Measurements from ENCODE around the gene F12. TPM values are rescaled to one million over a fixed set of nuclear protein-coding genes. Genes with fewer than 3 reads are reported as not detected.
A peak's percentile ranks its signal among the peaks of the same experiment; 100 is the strongest.

F12 gene
- polyA plus RNA-seq, 1 experiment, result 0.35 TPM

DNA sequence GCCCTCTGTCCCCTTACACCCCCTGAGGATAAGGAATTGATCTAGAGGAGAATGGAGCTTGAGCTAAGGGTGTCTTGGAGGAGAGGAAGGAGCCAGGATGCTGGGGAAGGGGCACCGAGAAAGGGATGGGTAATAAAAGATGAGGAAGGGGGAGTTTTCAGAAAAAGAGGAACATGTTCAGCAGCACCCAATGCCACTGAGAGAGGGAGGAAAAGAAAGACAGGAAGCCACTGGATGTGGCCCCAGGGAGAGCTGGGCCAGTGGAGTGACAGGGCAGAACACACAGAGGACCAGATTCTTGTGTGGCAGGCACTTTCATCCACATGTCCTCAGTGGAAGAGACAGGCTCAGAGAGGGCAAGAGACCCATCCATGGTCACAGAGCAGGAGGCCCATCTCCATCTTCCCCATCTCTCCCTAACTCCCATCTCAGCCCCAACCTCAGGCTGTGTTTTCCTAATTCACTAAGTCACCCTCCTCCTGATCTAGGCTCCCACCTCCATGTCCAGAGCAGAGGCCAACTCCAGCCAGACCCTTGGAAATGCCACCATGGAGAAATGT lies 16.1 kb downstream of the F12 start:
- no peak for TF ChIP-seq CTCF (IDR thresholded peaks at IDR 0.05; ENCODE audit: low read depth, low read length)
- Histone ChIP-seq H3K27ac (ENCODE audit: low read depth, low read length) (no peak overlapping the region), H3K9me3 (ENCODE audit: control insufficient read depth, insufficient read depth, low read length) (no peaks in the 10 kb centered on the region), H3K4me3 (ENCODE audit: low read depth, low read length) (no peak overlapping the region), H3K27me3 (ENCODE audit: control insufficient read depth, insufficient read depth, low read length) (peaks cover 29% of the 10 kb centered on the region)
- ChIA-PET POLR2A (interaction anchor here (0.7 kb wide), 1 partner anchor 57 kb away, joined by 3 read pairs; no protein-coding TSS in a partner anchor), CTCF (interaction anchor here (0.8 to 7.0 kb wide), 4 partner anchors 10 to 279 kb away, joined by 3 to 120 read pairs (median 6); partner anchors contain the start of gene PFN3)
- no peak for DNase-seq (ENCODE audit: low read depth, low spot score)

DNA sequence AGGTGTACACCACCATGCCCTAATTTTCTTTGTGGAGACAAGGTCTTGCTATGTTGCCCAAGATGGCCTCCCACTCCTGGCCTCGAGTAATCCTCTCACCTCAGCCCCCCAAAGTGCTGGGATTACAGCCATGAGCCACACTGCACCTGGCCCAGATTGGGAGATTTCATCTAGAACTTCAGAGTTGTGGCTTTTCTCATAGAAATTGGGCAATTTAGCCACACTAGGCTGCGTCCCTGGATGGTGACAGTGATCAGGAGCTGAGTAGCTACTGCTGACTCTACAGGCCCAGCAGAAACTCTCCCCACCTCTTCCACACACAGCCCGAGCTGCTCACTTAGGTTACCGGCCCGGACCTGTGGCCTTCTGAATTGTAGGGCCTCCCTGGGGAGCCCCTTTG lies 16.6 kb downstream of the F12 start:
- POLR2A ChIA-PET, result interaction anchor here (0.5 to 0.7 kb wide), 2 partner anchors 58 to 70 kb away, joined by 3 read pairs; no protein-coding TSS in a partner anchor

GRCh38 chr5:177390363-177391300 lies 18.7 kb downstream of the F12 start:
- POLR2A ChIA-PET, result interaction anchor here (0.5 to 3.5 kb wide), 11 partner anchors 11 to 666 kb away, joined by 3 to 15 read pairs (median 6); partner anchors contain the start of gene GRK6
- no peak for DNase-seq (ENCODE audit: low read depth, low spot score)
- CTCF ChIA-PET, result interaction anchor here (0.6 to 7.0 kb wide), 35 partner anchors 9 to 730 kb away, joined by 3 to 205 read pairs (median 5); partner anchors contain the start of genes F12, GRK6, LMAN2 and PFN3

More for the DNA sequence above, 16.6 kb downstream of the F12 start:
- Histone ChIP-seq H3K27ac (ENCODE audit: low read depth, low read length) (no peak overlapping the region), H3K27me3 (ENCODE audit: control insufficient read depth, insufficient read depth, low read length) (peaks cover 26% of the 10 kb centered on the region), H3K4me3 (ENCODE audit: low read depth, low read length) (no peak overlapping the region), H3K9me3 (ENCODE audit: control insufficient read depth, insufficient read depth, low read length) (no peaks in the 10 kb centered on the region)
- no peak for DNase-seq (ENCODE audit: low read depth, low spot score)
- no peak for TF ChIP-seq CTCF (IDR thresholded peaks at IDR 0.05; ENCODE audit: low read depth, low read length)
- CTCF ChIA-PET, result interaction anchor here (0.8 to 7.0 kb wide), 5 partner anchors 10 to 279 kb away, joined by 3 to 120 read pairs (median 6); partner anchors contain the start of gene PFN3

More at GRCh38 chr5:177390363-177391300, 18.7 kb downstream of the F12 start:
- Histone ChIP-seq H3K27me3 (ENCODE audit: control insufficient read depth, insufficient read depth, low read length) (peaks cover 20% of the 10 kb centered on the region), H3K27ac (ENCODE audit: low read depth, low read length) (peak overlapping the region; percentile 89), H3K9me3 (ENCODE audit: control insufficient read depth, insufficient read depth, low read length) (no peaks in the 10 kb centered on the region), H3K4me3 (ENCODE audit: low read depth, low read length) (no peak overlapping the region)
- peak; percentile 95 for TF ChIP-seq CTCF (IDR thresholded peaks at IDR 0.05; ENCODE audit: low read depth, low read length)

All from AG04450 (cell line).